Fibroblast of lung (primary cell): ENCODE measurements around the gene ITK. TPM values are rescaled to one million over a fixed set of nuclear protein-coding genes. Genes with fewer than 3 reads are reported as not detected.

Experiments
- DNase-seq, 2 donors: peaks; one replicate each; pipeline versions ENCODE4 v3.0.0 to v3.0.0-alpha.2; 2010; ENCODE audit warnings: low read depth in 2 of 2
- H2AFZ ChIP-seq: 2 replicates; pipeline ENCODE4 v1.5.1; 2012; ENCODE audit warnings: low read length, control low read depth, inconsistent platforms
- H3K27ac ChIP-seq: 2 replicates; pipeline ENCODE4 v1.5.1; 2011; ENCODE audit warnings: low read length, control low read depth; ENCODE audit not compliant: insufficient read depth
- H3K27me3 ChIP-seq: 2 replicates; pipeline ENCODE4 v1.5.1; 2011; ENCODE audit warnings: mild to moderate bottlenecking, low read length; ENCODE audit not compliant: control insufficient read depth, insufficient read depth
- H3K36me3 ChIP-seq: 2 replicates; pipeline ENCODE4 v1.5.1; 2011; ENCODE audit warnings: low read length; ENCODE audit not compliant: control insufficient read depth, insufficient read depth
- H3K4me1 ChIP-seq: 2 replicates; pipeline ENCODE4 v1.5.1; 2011; ENCODE audit warnings: low read length; ENCODE audit not compliant: control insufficient read depth, insufficient read depth; ENCODE audit errors: extremely low read depth
- H3K4me2 ChIP-seq: 2 replicates; pipeline ENCODE4 v1.5.1; 2011; ENCODE audit warnings: low read length, control low read depth; ENCODE audit not compliant: insufficient read depth; ENCODE audit errors: extremely low read depth
- H3K4me3 ChIP-seq, 4 experiments: fragments of 200-600 bp in 1 of 4; sonication (generic) in 1 of 4; replicated peaks in 1 of 4; 2 replicates each; pipeline ENCODE4 v1.5.1; 2011 to 2016; ENCODE audit warnings: low read length in 4 of 4, low read depth in 3 of 4, mild to moderate bottlenecking in 3 of 4, control low read depth in 2 of 4, inconsistent platforms in 1 of 4, mixed read lengths in 1 of 4; ENCODE audit not compliant: insufficient read depth in 1 of 4; ENCODE audit errors: control extremely low read depth in 1 of 4
- H3K79me2 ChIP-seq: 2 replicates; pipeline ENCODE4 v1.5.1; 2012; ENCODE audit warnings: mild to moderate bottlenecking, low read length, inconsistent platforms; ENCODE audit not compliant: control insufficient read depth, insufficient read depth
- H3K9ac ChIP-seq: 2 replicates; pipeline ENCODE4 v1.5.1; 2011; ENCODE audit warnings: mild to moderate bottlenecking, low read length, control low read depth; ENCODE audit not compliant: insufficient read depth
- H3K9me3 ChIP-seq: 2 replicates; pipeline ENCODE4 v1.5.1; 2012; ENCODE audit warnings: low read depth, low read length; ENCODE audit not compliant: control insufficient read depth, insufficient read depth
- H4K20me1 ChIP-seq: 2 replicates; pipeline ENCODE4 v1.5.1; 2011; ENCODE audit warnings: low read length; ENCODE audit not compliant: control insufficient read depth, insufficient read depth; ENCODE audit errors: extremely low read depth
- EZH2 ChIP-seq: IDR thresholded peaks from 2 replicates; pipeline ENCODE4 v1.5.1; 2012; ENCODE audit warnings: low read length, control low read depth, mild to moderate bottlenecking; ENCODE audit errors: missing control alignments
- polyA plus RNA-seq, 2 donors: library from polyadenylated mRNA; depleted of rRNA in 1 of 2; stranded (reverse) in 1 of 2; unstranded in 1 of 2; fragments of >200 nt; gene quantifications; 2 replicates each; pipeline ENCODE4 v1.2.1, GENCODE V29; 2011 to 2012; ENCODE audit warnings: missing spikeins in 1 of 2
- total RNA-seq: library from RNA; depleted of rRNA; stranded (reverse); fragments of >200 nt; gene quantifications from 2 replicates; pipeline ENCODE4 v1.2.1, GENCODE V29; 2014
- TF ChIP-seq, protein P1 (sequence below), 2 donors: IDR thresholded peaks in 1 of 2; conservative IDR thresholded peaks in 1 of 2; 1 replicate in 1 of 2; 2 replicates in 1 of 2; pipeline ENCODE4 v1.5.1; 2011 to 2012; ENCODE audit warnings: low read length in 2 of 2, control low read depth in 1 of 2, inconsistent platforms in 1 of 2, low read depth in 1 of 2, mild to moderate bottlenecking in 1 of 2

ITK gene
- total and polyA plus RNA-seq, 2 donors (not counting 1 experiment from before 2014, with no cell fraction given): 0.17 TPM; not detected in 1

DNA sequence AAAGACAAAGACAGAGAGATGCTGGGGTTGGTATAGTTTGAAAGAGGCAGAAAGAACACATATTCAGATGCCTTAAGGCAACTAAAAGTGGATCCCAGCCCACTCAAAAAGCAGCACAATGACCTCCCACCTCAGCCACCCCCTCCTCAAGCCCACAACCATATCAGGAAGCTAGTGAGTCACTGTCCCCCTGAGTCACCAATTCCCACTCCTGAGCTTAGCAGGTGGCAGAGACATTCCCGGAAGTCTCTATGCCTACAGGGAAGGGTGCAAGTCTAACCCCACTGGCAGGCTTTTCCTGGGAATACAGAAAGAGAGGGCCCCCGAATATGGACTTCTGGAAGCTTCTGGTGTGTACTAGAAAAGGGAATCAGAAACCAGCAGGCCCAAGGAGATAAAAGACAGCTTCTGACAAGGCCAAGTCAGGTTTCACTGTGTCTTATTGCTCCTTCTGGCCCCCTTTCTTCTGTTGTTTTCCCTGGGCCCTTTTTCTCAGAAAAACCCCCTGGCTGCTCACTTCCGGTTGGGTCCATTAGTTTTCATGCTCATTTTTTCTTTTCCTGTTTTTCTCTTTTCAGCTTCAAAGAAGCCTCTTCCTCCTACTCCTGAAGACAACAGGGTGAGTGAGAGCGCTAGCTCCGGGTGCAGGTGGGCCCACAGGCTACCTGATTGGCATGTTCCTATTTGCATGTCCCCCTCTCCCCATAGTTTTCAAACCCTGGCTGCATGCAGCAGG lies 36.8 kb downstream of the ITK start:
- no peak overlapping the region for H3K4me2 ChIP-seq
- no peak overlapping the region for H3K4me3 ChIP-seq
- no peaks in the 10 kb centered on the region for H3K4me1 ChIP-seq
- H2AFZ ChIP-seq: no peak overlapping the region
- H3K27me3 ChIP-seq: no peaks in the 10 kb centered on the region
- H3K9me3 ChIP-seq: no peaks in the 10 kb centered on the region
- H3K9ac ChIP-seq: no peak overlapping the region
- no peak overlapping the region for H3K27ac ChIP-seq
- no peak for DNase-seq
- H3K36me3 ChIP-seq: no peaks in the 10 kb centered on the region
- TF ChIP-seq EZH2: no peak
- TF ChIP-seq, protein P1, sequence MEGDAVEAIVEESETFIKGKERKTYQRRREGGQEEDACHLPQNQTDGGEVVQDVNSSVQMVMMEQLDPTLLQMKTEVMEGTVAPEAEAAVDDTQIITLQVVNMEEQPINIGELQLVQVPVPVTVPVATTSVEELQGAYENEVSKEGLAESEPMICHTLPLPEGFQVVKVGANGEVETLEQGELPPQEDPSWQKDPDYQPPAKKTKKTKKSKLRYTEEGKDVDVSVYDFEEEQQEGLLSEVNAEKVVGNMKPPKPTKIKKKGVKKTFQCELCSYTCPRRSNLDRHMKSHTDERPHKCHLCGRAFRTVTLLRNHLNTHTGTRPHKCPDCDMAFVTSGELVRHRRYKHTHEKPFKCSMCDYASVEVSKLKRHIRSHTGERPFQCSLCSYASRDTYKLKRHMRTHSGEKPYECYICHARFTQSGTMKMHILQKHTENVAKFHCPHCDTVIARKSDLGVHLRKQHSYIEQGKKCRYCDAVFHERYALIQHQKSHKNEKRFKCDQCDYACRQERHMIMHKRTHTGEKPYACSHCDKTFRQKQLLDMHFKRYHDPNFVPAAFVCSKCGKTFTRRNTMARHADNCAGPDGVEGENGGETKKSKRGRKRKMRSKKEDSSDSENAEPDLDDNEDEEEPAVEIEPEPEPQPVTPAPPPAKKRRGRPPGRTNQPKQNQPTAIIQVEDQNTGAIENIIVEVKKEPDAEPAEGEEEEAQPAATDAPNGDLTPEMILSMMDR (conservative IDR thresholded peaks at IDR 0.05 in 1 of 2, IDR thresholded peaks at IDR 0.05 in 1 of 2; ENCODE audit: low read depth in 1 of 2, low read length in 2 of 2): no peak
- no peaks in the 10 kb centered on the region for H4K20me1 ChIP-seq
- H3K79me2 ChIP-seq: no peaks in the 10 kb centered on the region

DNA sequence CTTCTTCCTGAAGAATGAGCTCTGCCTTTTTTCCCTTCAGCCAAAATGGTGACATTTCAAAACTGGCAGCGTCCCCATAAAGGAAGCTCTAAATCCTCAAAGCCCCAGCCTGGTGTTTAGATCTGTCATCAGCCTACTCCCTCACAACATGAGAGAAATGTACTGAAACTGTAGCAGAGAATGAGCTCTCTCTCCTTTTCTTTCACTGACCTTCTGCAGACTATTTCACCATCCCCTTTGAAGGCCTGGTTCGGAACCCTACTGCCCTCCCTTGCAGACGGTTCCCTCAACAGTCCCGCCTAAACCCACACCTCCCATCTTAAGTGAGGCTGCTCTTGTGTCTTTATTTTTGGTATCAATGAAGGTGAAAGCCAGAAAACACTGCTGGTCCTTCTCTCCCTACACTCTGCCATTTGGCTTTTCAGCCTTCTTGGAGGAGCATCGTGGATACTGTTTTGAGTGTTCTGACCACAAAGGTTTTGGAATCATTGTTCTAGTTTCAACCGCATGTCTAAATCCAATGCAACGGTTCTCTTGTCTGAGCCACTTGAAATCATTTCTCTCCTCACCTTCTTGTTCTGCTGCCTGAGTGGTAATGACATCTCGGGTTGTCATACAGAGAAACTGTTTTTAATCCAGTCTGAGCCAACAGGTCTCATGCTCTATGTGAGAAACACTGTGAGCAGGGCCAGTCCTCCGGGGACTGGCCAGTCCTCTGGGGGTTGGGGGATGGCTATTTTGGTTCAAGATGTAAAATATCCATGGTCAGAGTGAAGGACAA lies 39.0 kb downstream of the ITK start:
- Histone ChIP-seq H3K4me3 (no peak overlapping the region), H3K9me3 (no peaks in the 10 kb centered on the region), H3K4me1 (no peaks in the 10 kb centered on the region), H3K79me2 (no peaks in the 10 kb centered on the region), H3K27ac (no peak overlapping the region), H3K27me3 (no peaks in the 10 kb centered on the region), H4K20me1 (no peaks in the 10 kb centered on the region), H3K36me3 (no peaks in the 10 kb centered on the region), H2AFZ (no peak overlapping the region), H3K9ac (no peak overlapping the region), H3K4me2 (no peak overlapping the region)
- TF ChIP-seq EZH2: no peak
- TF ChIP-seq, protein P1 (conservative IDR thresholded peaks at IDR 0.05 in 1 of 2, IDR thresholded peaks at IDR 0.05 in 1 of 2; ENCODE audit: low read depth in 1 of 2, low read length in 2 of 2): no peak
- no peak for DNase-seq

DNA sequence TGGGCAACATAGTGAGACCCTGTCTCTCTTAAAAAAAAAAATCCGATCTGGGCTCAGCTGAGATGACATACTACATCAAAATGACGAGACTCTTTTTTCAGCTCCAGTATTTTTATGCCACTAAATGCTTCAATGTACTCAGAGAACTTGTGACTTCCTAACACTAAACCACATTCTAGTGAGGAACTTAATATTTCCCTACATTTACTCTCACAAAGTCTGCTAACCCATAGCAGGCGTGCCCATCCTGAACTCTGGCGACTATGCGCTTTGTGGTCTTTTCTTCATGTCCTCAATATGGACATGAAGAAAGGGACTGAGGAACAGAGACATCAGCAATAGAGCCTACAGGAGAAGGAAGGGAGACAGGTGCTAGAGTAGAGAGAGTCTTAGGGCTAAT lies 41.3 kb downstream of the ITK start:
- no peaks in the 10 kb centered on the region for H3K9me3 ChIP-seq
- H3K4me2 ChIP-seq: no peak overlapping the region

More for the DNA sequence above, 41.3 kb downstream of the ITK start:
- Histone ChIP-seq H4K20me1 (no peaks in the 10 kb centered on the region), H2AFZ (no peak overlapping the region), H3K27ac (no peak overlapping the region), H3K27me3 (no peaks in the 10 kb centered on the region), H3K4me1 (no peaks in the 10 kb centered on the region), H3K9ac (no peak overlapping the region), H3K79me2 (no peaks in the 10 kb centered on the region), H3K36me3 (no peaks in the 10 kb centered on the region), H3K4me3 (no peak overlapping the region)
- DNase-seq: no peak
- no peak for TF ChIP-seq EZH2
- TF ChIP-seq, protein P1 (conservative IDR thresholded peaks at IDR 0.05 in 1 of 2, IDR thresholded peaks at IDR 0.05 in 1 of 2; ENCODE audit: low read depth in 1 of 2, low read length in 2 of 2): no peak
